Spleen (tissue), 7 donors: ENCODE data around the gene OGT.

ENCODE experiments used
- POLR2A ChIP-seq, 3 donors: fragments of 450-650 bp; IDR thresholded peaks; one replicate each; pipeline ENCODE4 v1.5.1; 2017; ENCODE audit warnings: antibody characterized with exemption in 3 of 3, mild to moderate bottlenecking in 1 of 3
- TF ChIP-seq, protein P1 (sequence below), 11 experiments: fragments of 200-600 bp in 7 of 11; fragments of 450-650 bp in 4 of 11; sonication (generic) in 4 of 11; IDR thresholded peaks in 8 of 11; conservative IDR thresholded peaks in 3 of 11; 1 replicate in 7 of 11; 2 replicates in 4 of 11; pipeline versions ENCODE4 v1.4.0 to v1.8.0; 2016 to 2021; ENCODE audit warnings: antibody characterized with exemption in 11 of 11, inconsistent platforms in 4 of 11, mild to moderate bottlenecking in 1 of 11
- donor health status: DM: no; HTN: no; CAD: no; lungs with moderate emphysema.
- donor health status: DM: no; HTN: no; CAD: no.
- donor health status: DM: no; HTN: no; CAD: no.

- no peak for TF ChIP-seq POLR2A (IDR thresholded peaks at IDR 0.05)
- TF ChIP-seq, protein P1, sequence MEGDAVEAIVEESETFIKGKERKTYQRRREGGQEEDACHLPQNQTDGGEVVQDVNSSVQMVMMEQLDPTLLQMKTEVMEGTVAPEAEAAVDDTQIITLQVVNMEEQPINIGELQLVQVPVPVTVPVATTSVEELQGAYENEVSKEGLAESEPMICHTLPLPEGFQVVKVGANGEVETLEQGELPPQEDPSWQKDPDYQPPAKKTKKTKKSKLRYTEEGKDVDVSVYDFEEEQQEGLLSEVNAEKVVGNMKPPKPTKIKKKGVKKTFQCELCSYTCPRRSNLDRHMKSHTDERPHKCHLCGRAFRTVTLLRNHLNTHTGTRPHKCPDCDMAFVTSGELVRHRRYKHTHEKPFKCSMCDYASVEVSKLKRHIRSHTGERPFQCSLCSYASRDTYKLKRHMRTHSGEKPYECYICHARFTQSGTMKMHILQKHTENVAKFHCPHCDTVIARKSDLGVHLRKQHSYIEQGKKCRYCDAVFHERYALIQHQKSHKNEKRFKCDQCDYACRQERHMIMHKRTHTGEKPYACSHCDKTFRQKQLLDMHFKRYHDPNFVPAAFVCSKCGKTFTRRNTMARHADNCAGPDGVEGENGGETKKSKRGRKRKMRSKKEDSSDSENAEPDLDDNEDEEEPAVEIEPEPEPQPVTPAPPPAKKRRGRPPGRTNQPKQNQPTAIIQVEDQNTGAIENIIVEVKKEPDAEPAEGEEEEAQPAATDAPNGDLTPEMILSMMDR (IDR thresholded peaks at IDR 0.05 in 8 of 11, conservative IDR thresholded peaks at IDR 0.05 in 3 of 11) = no peak
Measured at GRCh38 chrX:71510161-71510560, 22.7 kb upstream of the OGT start.
